ENCODE results near the gene HERC2.

DNA sequence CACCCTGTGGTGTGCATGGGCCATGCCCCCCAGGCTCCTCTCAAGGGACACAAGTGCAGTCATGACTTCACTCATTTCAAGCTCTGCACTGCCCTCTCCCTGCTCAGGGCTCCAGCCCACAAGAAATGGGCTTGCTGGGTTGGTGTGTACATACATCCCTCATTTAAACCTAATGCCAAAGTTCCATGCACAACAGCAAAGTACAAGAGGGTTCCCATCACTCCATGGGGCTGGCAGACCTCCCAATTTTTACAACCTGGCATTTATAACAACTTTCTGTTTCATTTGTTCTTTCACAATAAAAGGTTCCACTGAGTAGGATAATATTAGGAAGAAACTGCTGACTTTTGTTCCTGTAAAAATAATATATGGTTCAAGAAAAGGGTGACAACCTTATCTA, 54.3 kb downstream of the HERC2 start:
- TF ChIP-seq, protein P1, sequence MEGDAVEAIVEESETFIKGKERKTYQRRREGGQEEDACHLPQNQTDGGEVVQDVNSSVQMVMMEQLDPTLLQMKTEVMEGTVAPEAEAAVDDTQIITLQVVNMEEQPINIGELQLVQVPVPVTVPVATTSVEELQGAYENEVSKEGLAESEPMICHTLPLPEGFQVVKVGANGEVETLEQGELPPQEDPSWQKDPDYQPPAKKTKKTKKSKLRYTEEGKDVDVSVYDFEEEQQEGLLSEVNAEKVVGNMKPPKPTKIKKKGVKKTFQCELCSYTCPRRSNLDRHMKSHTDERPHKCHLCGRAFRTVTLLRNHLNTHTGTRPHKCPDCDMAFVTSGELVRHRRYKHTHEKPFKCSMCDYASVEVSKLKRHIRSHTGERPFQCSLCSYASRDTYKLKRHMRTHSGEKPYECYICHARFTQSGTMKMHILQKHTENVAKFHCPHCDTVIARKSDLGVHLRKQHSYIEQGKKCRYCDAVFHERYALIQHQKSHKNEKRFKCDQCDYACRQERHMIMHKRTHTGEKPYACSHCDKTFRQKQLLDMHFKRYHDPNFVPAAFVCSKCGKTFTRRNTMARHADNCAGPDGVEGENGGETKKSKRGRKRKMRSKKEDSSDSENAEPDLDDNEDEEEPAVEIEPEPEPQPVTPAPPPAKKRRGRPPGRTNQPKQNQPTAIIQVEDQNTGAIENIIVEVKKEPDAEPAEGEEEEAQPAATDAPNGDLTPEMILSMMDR (IDR thresholded peaks at IDR 0.05), result no peak
- TF ChIP-seq POLR2A (IDR thresholded peaks at IDR 0.05), result no peak
